Gastroesophageal sphincter (tissue), 3 donors: ENCODE measurements around the gene MYLK.

Source experiments
- POLR2A ChIP-seq, 2 donors: fragments of 450-650 bp; IDR thresholded peaks; one replicate each; pipeline ENCODE4 v1.6.1; 2017; ENCODE audit warnings: antibody characterized with exemption in 2 of 2, mild to moderate bottlenecking in 2 of 2, moderate library complexity in 1 of 2
- POLR2AphosphoS5 ChIP-seq: sonication (generic); formaldehyde crosslinking; IDR thresholded peaks from one replicate; pipeline ENCODE4 v1.6.1; 2017; ENCODE audit warnings: antibody characterized with exemption
- TF ChIP-seq, protein P1 (sequence below), 4 experiments: fragments of 200-600 bp in 2 of 4; fragments of 450-650 bp in 2 of 4; sonication (generic) in 1 of 4; IDR thresholded peaks; one replicate each; pipeline ENCODE4 v1.5.1; 2017 to 2019; ENCODE audit warnings: antibody characterized with exemption in 4 of 4, mild to moderate bottlenecking in 2 of 4, moderate library complexity in 2 of 4

DNA sequence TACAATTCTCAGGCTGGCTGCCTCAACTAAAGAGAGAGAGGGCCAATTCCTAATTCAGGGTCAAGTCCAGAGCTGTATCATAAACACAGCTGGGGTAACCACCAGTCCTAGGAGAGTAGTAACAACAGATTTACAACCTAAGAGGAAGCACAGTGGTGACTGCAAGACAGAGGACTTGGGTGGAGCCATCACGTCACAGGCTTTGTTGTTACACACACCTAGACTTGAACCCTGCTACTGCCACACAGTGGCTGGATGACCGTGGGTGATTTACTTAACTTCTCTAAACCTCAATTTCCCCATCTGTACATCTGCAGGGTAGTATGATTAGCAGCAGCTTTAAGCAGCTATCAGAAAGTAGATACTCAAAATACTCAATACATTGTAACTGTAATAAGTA is 78.6 kb downstream of the MYLK start:
- TF ChIP-seq, protein P1, sequence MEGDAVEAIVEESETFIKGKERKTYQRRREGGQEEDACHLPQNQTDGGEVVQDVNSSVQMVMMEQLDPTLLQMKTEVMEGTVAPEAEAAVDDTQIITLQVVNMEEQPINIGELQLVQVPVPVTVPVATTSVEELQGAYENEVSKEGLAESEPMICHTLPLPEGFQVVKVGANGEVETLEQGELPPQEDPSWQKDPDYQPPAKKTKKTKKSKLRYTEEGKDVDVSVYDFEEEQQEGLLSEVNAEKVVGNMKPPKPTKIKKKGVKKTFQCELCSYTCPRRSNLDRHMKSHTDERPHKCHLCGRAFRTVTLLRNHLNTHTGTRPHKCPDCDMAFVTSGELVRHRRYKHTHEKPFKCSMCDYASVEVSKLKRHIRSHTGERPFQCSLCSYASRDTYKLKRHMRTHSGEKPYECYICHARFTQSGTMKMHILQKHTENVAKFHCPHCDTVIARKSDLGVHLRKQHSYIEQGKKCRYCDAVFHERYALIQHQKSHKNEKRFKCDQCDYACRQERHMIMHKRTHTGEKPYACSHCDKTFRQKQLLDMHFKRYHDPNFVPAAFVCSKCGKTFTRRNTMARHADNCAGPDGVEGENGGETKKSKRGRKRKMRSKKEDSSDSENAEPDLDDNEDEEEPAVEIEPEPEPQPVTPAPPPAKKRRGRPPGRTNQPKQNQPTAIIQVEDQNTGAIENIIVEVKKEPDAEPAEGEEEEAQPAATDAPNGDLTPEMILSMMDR (IDR thresholded peaks at IDR 0.05) = no peak
- TF ChIP-seq POLR2AphosphoS5 (no peak), POLR2A (IDR thresholded peaks at IDR 0.05) (no peak)
